Measurements from ENCODE around the gene LRRC56. TPM values are rescaled to one million over a fixed set of nuclear protein-coding genes. Genes with fewer than 3 reads are reported as not detected.

The LRRC56 gene
- total and polyA plus RNA-seq, 2 experiments from 2014 or later: 0.73 to 0.87 TPM

GRCh38 chr11:497565-498296 lies 39.6 kb upstream of the LRRC56 start (continued):
- TF ChIP-seq ZNF462 (CRISPR knock-in tag; IDR thresholded peaks at IDR 0.05): no peak

DNA sequence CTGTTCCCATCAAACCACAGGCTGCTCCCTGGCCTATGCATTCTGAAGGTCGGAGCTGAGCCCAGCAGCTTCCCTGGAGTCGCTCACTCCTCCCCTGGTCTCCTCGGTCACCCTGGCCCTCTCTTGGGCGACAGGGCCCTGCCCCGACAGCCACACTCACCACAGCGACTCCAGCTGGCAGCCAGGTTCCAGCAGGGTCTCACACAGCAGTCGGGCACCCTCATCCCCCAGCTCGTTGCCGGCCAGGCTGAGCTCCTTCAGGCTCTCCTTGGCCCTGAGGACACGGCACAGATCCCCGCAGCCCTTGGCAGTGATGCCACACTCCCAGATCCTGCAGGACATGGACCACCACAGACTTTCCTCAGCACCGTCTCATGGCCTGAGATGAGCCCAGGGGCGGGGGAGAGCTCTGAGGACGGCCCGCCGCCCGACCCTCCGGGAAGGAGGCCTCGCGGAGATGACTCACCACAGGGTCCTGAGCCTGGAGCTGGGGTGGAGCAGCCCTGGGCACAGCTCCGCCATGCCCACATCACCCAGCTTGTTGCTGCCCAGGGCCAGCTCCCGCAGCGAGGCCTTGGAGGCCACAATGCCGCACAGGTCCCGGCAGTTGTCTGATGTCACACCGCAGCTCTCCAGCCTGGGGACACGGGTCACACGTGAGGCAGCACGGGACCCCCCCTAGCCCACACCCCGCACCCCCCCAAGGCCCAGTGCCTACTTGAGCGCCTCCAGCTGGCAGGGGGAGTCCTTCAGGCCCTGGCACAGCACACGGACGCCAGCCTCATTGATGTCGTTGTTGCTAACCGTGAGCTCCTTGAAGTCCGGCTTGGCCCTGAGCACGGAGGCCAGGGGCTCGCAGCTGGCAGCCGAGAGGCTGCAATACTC lies 38.8 kb upstream of the LRRC56 start:
- Histone ChIP-seq H3K36me3 (ENCODE audit: insufficient read depth) (no peaks in the 10 kb centered on the region), H3K27ac (ENCODE audit: low read depth) (no peak overlapping the region), H3K9me2 (ENCODE audit: insufficient read depth) (no peaks in the 10 kb centered on the region), H3K4me2 (no peak overlapping the region), H3K79me2 (replicated peaks; ENCODE audit: insufficient read depth) (no peaks in the 10 kb centered on the region), H2AFZ (no peak overlapping the region), H3F3A (replicated peaks; ENCODE audit: low read depth) (0 out of 2 replicates have a peak, but pooled peaks cover 8% of the 10 kb centered on the region), H4K20me1 (replicated peaks; ENCODE audit: insufficient read depth) (no peaks in the 10 kb centered on the region), H3K27me3 (ENCODE audit: insufficient read depth) (no peaks in the 10 kb centered on the region), H3K4me3 (no peak overlapping the region), H3K4me1 (ENCODE audit: insufficient read depth) (no peaks in the 10 kb centered on the region)
- no peak for DNase-seq (ENCODE audit: low spot score)
- ATAC-seq: no peak
- Mint-ChIP-seq H3K9me3 (peaks cover 21% of the 10 kb centered on the region), H3K4me3 (no peak overlapping the region), H3K36me3 (ENCODE audit: low read depth) (peaks cover 54% of the 10 kb centered on the region), H3K4me1 (no peaks in the 10 kb centered on the region; the same call in 2 of the 3 replicates), H3K27ac (no peak overlapping the region), H3K27me3 (ENCODE audit: insufficient read depth, low read depth, poor library complexity) (peaks cover 23% of the 10 kb centered on the region)
- TF ChIP-seq POLR2AphosphoS5 (IDR thresholded peaks at IDR 0.05; ENCODE audit: low read depth) (no peak), CREB1 (CRISPR knock-in tag; IDR thresholded peaks at IDR 0.05; ENCODE audit: low read depth) (no peak), JUNB (IDR thresholded peaks at IDR 0.05; ENCODE audit: unreplicated experiment) (no peak), ZNF462 (CRISPR knock-in tag; IDR thresholded peaks at IDR 0.05) (no peak)

Data from GM23338 (cell line).